Endothelial cell of umbilical vein (primary cell): Measurements from ENCODE around the gene CCDC182. TPM values are rescaled to one million over a fixed set of nuclear protein-coding genes. Genes with fewer than 3 reads are reported as not detected.

Experiments used
- BruUV-seq: library from RNA; stranded (reverse); fragments of 400-500 nt; replicated peaks from 2 replicates; lab custom pipeline; 2021; lab: Mats Ljungman, UMichigan
- CTCF ChIA-PET: fragments of 300-600, 350-600 bp; sonication (Branson Sonifier 250); formaldehyde crosslinking; loops from one replicate; lab custom pipeline; 2021; ENCODE audit warnings: antibody characterized with exemption, inconsistent platforms; lab: Charles Lee
- POLR2A ChIA-PET: fragments of 300-600, 350-600 bp; sonication (Branson Sonifier 250); formaldehyde crosslinking; loops from one replicate; lab custom pipeline; 2021; ENCODE audit warnings: antibody characterized with exemption, inconsistent platforms; lab: Charles Lee
- DNase-seq: peaks from one replicate; pipeline ENCODE4 v3.0.0-alpha.2; 2011; ENCODE audit warnings: low read depth, low spot score
- FAIRE-seq: peaks from 2 replicates; lab custom pipeline; 2011; peaks lifted over from hg19 to GRCh38; lab: Jason Lieb, UNC
- H2AFZ ChIP-seq: 2 replicates; pipeline ENCODE4 v1.6.0; 2012; ENCODE audit warnings: low read depth, low read length, control low read depth, inconsistent platforms
- H3K27ac ChIP-seq: 2 replicates; pipeline ENCODE4 v1.5.1; 2011; ENCODE audit warnings: low read depth, mild to moderate bottlenecking, control low read depth, low read length, moderate library complexity; ENCODE audit not compliant: insufficient read depth
- H3K27me3 ChIP-seq, 2 experiments: 2 replicates each; pipeline versions ENCODE4 v1.6.0 to v1.6.1; 2011; ENCODE audit warnings: low read length in 2 of 2, mixed read lengths in 1 of 2; ENCODE audit not compliant: control insufficient read depth in 2 of 2, insufficient read depth in 2 of 2
- H3K36me3 ChIP-seq, 2 experiments: 2 replicates in 1 of 2; 3 replicates in 1 of 2; pipeline ENCODE4 v1.5.1; 2011; ENCODE audit warnings: low read length in 2 of 2, mild to moderate bottlenecking in 1 of 2, moderate library complexity in 1 of 2; ENCODE audit not compliant: control insufficient read depth in 2 of 2, insufficient read depth in 2 of 2; ENCODE audit errors: extremely low read depth in 1 of 2
- H3K4me1 ChIP-seq: 3 replicates; pipeline ENCODE4 v1.5.1; 2011; ENCODE audit warnings: mild to moderate bottlenecking, low read length; ENCODE audit not compliant: control insufficient read depth, insufficient read depth; ENCODE audit errors: extremely low read depth
- H3K4me2 ChIP-seq: 2 replicates; pipeline ENCODE4 v1.6.1; 2011; ENCODE audit warnings: low read length, control low read depth, mixed read lengths; ENCODE audit not compliant: insufficient read depth
- H3K4me3 ChIP-seq, 3 experiments: fragments of 200-600 bp in 1 of 3; sonication (generic), shearing (Covaris generic) in 1 of 3; replicated peaks in 1 of 3; 2 replicates each; pipeline ENCODE4 v1.5.1; 2011 to 2016; ENCODE audit warnings: control low read depth in 3 of 3, low read length in 3 of 3, mild to moderate bottlenecking in 2 of 3, inconsistent platforms in 1 of 3, low read depth in 1 of 3, moderate library complexity in 1 of 3; ENCODE audit not compliant: insufficient read depth in 1 of 3
- H3K79me2 ChIP-seq: 2 replicates; pipeline ENCODE4 v1.6.0; 2012; ENCODE audit warnings: low read length, inconsistent platforms; ENCODE audit not compliant: control insufficient read depth, insufficient read depth
- H3K9ac ChIP-seq: replicated peaks from 2 replicates; pipeline ENCODE3; 2011; ENCODE audit warnings: low read length, control low read depth; ENCODE audit not compliant: insufficient read depth; ENCODE audit errors: extremely low read depth
- H3K9me1 ChIP-seq: replicated peaks from 3 replicates; pipeline ENCODE4 v1.6.0; 2011; ENCODE audit warnings: mild to moderate bottlenecking, low read length; ENCODE audit not compliant: control insufficient read depth, insufficient read depth; ENCODE audit errors: extremely low read depth
- H3K9me3 ChIP-seq: replicated peaks from 2 replicates; pipeline ENCODE4 v1.5.1; 2012; ENCODE audit warnings: low read length, inconsistent platforms; ENCODE audit not compliant: control insufficient read depth, insufficient read depth
- H4K20me1 ChIP-seq: replicated peaks from 2 replicates; pipeline ENCODE3; 2011; ENCODE audit warnings: mild to moderate bottlenecking, low read length; ENCODE audit not compliant: control insufficient read depth, insufficient read depth; ENCODE audit errors: extremely low read depth
- EZH2 ChIP-seq: IDR thresholded peaks from 2 replicates; pipeline ENCODE4 v1.6.1; 2012; ENCODE audit warnings: borderline replicate concordance, low read depth, mild to moderate bottlenecking, moderate library complexity, low read length, inconsistent platforms; ENCODE audit not compliant: severe bottlenecking
- FOS ChIP-seq: IDR thresholded peaks from 2 replicates; pipeline ENCODE4 v1.6.1; 2011; ENCODE audit warnings: mild to moderate bottlenecking, low read length, moderate library complexity, borderline replicate concordance; ENCODE audit not compliant: insufficient read depth
- GATA2 ChIP-seq: IDR thresholded peaks from 2 replicates; pipeline ENCODE4 v1.7.0; 2011; ENCODE audit warnings: low read depth, mild to moderate bottlenecking, moderate library complexity, mixed read lengths, low read length; ENCODE audit not compliant: insufficient read length, insufficient read depth
- JUN ChIP-seq: IDR thresholded peaks from 2 replicates; pipeline ENCODE4 v1.6.1; 2011; ENCODE audit warnings: borderline replicate concordance, low read depth; ENCODE audit not compliant: insufficient read length, insufficient read depth
- MYC ChIP-seq: IDR thresholded peaks from one replicate; pipeline ENCODE4 v1.6.1; 2011; ENCODE audit warnings: mild to moderate bottlenecking, low read depth, low read length
- POLR2A ChIP-seq: IDR thresholded peaks from 2 replicates; pipeline ENCODE4 v1.6.1; 2012; ENCODE audit warnings: low read depth, mild to moderate bottlenecking, control low read depth, low read length
- POLR2AphosphoS5 ChIP-seq: IDR thresholded peaks from 2 replicates; pipeline ENCODE4 v1.6.1; 2012; ENCODE audit warnings: low read depth, mild to moderate bottlenecking, control low read depth, low read length, moderate library complexity; ENCODE audit not compliant: insufficient read depth
- dilution Hi-C: fragments of 300-500 bp; cut with MboI; formaldehyde crosslinking; loops from one replicate; pipeline ENCODE4 v1.15.0; 2019; ENCODE audit warnings: low sequenced_read_pairs; ENCODE audit not compliant: extremely low pct_ligation_motif_present
- intact Hi-C: fragments of 100-400 bp; cut with micrococcal nuclease; formaldehyde crosslinking; loops from one replicate; pipeline ENCODE4 v1.10.0; 2022
- polyA plus RNA-seq, 4 experiments: library from polyadenylated mRNA; depleted of rRNA in 3 of 4; stranded (reverse) in 3 of 4; unstranded in 1 of 4; fragments of >200 nt; gene quantifications; 2 replicates each; pipeline versions ENCODE4 v1.2.1 to v1.2.3, GENCODE V29; 2011 to 2012; ENCODE audit warnings: missing spikeins in 1 of 4
- total RNA-seq: library from RNA; stranded (reverse); gene quantifications from 2 replicates; pipeline ENCODE4 v1.2.3, GENCODE V29; 2021
- TF ChIP-seq, protein P1 (sequence below), 2 donors: IDR thresholded peaks; 1 replicate in 1 of 2; 2 replicates in 1 of 2; pipeline ENCODE4 v1.5.1; 2011; ENCODE audit warnings: low read length in 2 of 2, mild to moderate bottlenecking in 2 of 2, moderate library complexity in 2 of 2, control low read depth in 1 of 2, inconsistent platforms in 1 of 2, low read depth in 1 of 2; ENCODE audit not compliant: insufficient read depth in 1 of 2; ENCODE audit errors: extremely low read depth in 1 of 2
- TF ChIP-seq, protein P2 (sequence below): IDR thresholded peaks from 2 replicates; pipeline ENCODE4 v1.6.1; 2011; ENCODE audit not compliant: insufficient read depth, insufficient read length

Gene CCDC182
- total and polyA plus RNA-seq, 2 donors (not counting 3 experiments of a cell fraction or from before 2014, with no cell fraction given) = not detected

DNA sequence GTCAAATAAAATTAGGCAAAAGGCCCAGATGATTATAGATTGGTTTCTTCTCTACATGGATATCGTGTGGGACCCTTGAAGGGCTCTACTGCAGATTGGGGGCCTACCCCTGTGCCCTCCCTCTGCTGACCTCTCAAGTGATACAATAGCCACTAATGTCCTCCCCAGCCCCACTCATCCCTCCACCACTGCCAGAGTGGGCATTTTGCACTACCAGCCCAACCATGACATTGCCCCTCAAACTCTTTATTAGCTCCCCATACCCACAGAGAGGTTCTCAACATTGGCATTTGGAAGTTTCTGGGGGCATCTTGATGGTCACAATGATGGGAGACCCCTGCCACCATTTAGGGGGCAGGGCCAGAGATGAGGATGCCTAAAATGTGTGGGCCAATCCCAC lies 41.8 kb downstream of the CCDC182 start:
- ChIA-PET POLR2A (no interaction called here), CTCF (no interaction called here)
- DNase-seq (no peak), FAIRE-seq (no peak)
- Histone ChIP-seq H3K79me2 (no peaks in the 10 kb centered on the region), H3K4me2 (no peak overlapping the region), H3K27me3 (peaks cover 4 to 9% of the 10 kb centered on the region in 2 experiments), H3K27ac (no peak overlapping the region), H3K9me1 (no peaks in the 10 kb centered on the region), H3K4me3 (no peak overlapping the region), H3K4me1 (no peaks in the 10 kb centered on the region), H3K9me3 (no peaks in the 10 kb centered on the region), H4K20me1 (no peaks in the 10 kb centered on the region), H2AFZ (no peak overlapping the region), H3K36me3 (no peaks in the 10 kb centered on the region), H3K9ac (no peak overlapping the region)
- intact Hi-C loops (no loop called here), dilution Hi-C loops (no loop called here)
- no peak for TF ChIP-seq FOS
- no peak for TF ChIP-seq JUN
- TF ChIP-seq, protein P1, sequence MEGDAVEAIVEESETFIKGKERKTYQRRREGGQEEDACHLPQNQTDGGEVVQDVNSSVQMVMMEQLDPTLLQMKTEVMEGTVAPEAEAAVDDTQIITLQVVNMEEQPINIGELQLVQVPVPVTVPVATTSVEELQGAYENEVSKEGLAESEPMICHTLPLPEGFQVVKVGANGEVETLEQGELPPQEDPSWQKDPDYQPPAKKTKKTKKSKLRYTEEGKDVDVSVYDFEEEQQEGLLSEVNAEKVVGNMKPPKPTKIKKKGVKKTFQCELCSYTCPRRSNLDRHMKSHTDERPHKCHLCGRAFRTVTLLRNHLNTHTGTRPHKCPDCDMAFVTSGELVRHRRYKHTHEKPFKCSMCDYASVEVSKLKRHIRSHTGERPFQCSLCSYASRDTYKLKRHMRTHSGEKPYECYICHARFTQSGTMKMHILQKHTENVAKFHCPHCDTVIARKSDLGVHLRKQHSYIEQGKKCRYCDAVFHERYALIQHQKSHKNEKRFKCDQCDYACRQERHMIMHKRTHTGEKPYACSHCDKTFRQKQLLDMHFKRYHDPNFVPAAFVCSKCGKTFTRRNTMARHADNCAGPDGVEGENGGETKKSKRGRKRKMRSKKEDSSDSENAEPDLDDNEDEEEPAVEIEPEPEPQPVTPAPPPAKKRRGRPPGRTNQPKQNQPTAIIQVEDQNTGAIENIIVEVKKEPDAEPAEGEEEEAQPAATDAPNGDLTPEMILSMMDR (IDR thresholded peaks at IDR 0.05; ENCODE audit: extremely low read depth in 1 of 2, insufficient read depth in 1 of 2, low read depth in 1 of 2, low read length in 2 of 2) = no peak
- no peak for TF ChIP-seq EZH2
- no peak for TF ChIP-seq MYC
- TF ChIP-seq GATA2 = no peak
- TF ChIP-seq POLR2AphosphoS5 = no peak
- no peak for TF ChIP-seq POLR2A
- TF ChIP-seq, protein P2, sequence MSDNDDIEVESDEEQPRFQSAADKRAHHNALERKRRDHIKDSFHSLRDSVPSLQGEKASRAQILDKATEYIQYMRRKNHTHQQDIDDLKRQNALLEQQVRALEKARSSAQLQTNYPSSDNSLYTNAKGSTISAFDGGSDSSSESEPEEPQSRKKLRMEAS = no peak
- BruUV-seq = no TSS peak
